Astrocyte of the spinal cord (primary cell): Measurements from ENCODE around the gene PHTF2.

Experiments used
- DNase-seq: peaks from one replicate; pipeline ENCODE4 v3.0.0; 2011; ENCODE audit warnings: low read depth, low spot score
- H3K4me3 ChIP-seq: 2 replicates; pipeline ENCODE4 v1.5.1; 2011; ENCODE audit warnings: low read depth, mild to moderate bottlenecking, low read length, moderate library complexity
- in situ Hi-C: cut with HindIII; loops from 2 replicates; pipeline ENCODE4 v1.10.0; 2017; ENCODE audit warnings: low sequenced_read_pairs
- TF ChIP-seq, protein P1 (sequence below): IDR thresholded peaks from 2 replicates; pipeline ENCODE4 v1.5.1; 2012; ENCODE audit warnings: low read depth, mild to moderate bottlenecking, low read length, inconsistent platforms

PHTF2 gene

DNA sequence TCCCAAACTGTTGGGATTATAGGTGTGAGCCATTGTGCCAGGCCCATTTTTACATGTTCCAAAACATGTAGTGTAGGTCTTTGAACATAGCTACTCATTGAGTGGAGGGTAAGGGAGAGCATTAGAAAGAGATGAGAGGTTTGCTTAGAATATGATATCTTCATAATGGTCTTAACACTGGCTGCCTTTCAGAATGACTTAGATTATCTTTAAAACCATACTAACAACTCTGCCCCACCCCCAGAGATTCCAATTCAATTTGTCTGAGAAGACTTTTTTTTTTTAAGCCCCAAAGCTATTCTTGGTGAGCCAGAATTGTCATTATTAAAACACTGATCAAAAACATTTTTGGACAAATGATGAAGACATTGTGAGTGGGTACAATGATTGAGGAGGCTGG lies 168.9 kb downstream of the PHTF2 start:
- no peak overlapping the region for H3K4me3 ChIP-seq
- in situ Hi-C loops, result no loop called here
- DNase-seq, result no peak
- TF ChIP-seq, protein P1, sequence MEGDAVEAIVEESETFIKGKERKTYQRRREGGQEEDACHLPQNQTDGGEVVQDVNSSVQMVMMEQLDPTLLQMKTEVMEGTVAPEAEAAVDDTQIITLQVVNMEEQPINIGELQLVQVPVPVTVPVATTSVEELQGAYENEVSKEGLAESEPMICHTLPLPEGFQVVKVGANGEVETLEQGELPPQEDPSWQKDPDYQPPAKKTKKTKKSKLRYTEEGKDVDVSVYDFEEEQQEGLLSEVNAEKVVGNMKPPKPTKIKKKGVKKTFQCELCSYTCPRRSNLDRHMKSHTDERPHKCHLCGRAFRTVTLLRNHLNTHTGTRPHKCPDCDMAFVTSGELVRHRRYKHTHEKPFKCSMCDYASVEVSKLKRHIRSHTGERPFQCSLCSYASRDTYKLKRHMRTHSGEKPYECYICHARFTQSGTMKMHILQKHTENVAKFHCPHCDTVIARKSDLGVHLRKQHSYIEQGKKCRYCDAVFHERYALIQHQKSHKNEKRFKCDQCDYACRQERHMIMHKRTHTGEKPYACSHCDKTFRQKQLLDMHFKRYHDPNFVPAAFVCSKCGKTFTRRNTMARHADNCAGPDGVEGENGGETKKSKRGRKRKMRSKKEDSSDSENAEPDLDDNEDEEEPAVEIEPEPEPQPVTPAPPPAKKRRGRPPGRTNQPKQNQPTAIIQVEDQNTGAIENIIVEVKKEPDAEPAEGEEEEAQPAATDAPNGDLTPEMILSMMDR, result no peak

DNA sequence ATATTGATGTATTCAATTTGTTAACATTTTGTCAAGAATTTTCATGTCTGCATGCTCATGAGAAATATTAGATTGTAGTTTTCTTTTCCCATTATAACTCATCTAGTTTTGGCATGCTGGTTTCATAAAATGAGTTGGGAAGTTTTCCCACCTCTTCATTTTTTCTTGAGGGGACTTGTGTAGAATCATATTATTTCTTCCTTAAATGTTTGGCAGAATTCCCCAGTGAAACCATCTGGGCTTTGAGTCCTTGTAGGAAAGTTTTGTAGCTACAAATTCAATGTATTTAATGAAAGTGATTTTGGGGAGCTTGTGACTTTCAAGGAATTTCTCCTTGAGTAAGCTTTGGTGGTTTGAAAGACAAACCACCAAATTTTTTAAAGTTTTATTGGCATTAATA lies 173.2 kb downstream of the PHTF2 start:
- in situ Hi-C loops, result no loop called here
- no peak overlapping the region for H3K4me3 ChIP-seq
- TF ChIP-seq, protein P1, result no peak
- DNase-seq, result no peak

DNA sequence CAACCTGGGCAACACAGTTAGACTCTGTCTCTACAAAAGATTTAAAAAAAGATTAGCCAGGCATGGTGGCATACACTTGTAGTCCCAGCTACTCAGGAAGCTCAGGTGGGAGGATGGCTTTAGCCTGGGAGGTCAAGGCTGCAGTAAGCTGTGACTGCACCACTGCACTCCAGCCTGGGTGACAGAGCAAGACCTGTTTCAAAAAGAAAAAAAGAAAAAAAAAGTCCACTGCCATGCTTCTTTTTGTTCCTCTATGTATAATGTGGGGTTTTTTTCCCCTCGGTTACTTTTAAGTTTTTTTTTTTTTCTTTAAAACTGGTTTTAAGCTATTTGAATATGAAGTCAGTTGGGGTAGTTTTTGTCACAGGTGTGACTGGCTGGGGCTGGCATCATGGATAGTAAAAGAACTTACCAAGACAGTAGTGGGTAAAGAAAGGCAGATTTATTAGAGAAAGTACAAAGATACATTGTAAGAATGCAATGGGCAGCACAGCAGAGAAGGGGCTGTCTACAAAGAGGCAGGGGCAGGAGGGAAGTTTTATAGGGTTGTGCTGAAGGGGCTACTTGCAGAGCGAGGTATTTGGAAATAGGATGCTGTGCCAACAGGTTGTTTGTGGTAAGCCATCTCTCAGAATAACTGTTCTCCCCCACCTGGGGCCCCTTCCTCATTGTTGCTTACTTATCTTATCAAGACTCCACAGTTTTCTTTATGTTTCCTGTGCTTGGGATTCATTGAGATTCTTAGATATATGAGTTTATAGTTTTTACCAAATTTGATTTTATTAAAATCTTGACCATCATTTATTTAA lies 177.3 kb downstream of the PHTF2 start:
- no peak overlapping the region for H3K4me3 ChIP-seq
- in situ Hi-C loops, result no loop called here
- TF ChIP-seq, protein P1, result no peak
- no peak for DNase-seq

DNA sequence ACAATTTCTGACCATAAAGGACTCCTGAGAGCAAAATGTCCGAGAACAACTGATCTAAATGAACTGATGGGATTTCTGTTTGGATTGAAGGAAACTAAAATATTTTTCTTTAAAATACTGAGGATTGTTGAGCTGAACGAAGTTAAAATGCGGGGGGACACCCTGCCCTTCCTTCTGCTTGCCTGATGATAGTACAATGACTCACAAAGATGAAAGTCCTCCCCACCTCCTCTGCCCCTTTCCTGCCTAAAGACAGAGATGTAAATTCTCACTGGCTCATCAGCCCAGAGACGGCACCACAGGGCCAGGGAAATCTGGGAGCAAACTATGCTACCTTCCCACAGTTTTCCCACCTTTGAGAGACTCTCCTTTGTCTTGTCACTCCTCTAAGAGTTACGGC lies 180.6 kb downstream of the PHTF2 start:
- H3K4me3 ChIP-seq, result no peak overlapping the region
- DNase-seq, result no peak
- in situ Hi-C loops, result no loop called here
- TF ChIP-seq, protein P1, result no peak

DNA sequence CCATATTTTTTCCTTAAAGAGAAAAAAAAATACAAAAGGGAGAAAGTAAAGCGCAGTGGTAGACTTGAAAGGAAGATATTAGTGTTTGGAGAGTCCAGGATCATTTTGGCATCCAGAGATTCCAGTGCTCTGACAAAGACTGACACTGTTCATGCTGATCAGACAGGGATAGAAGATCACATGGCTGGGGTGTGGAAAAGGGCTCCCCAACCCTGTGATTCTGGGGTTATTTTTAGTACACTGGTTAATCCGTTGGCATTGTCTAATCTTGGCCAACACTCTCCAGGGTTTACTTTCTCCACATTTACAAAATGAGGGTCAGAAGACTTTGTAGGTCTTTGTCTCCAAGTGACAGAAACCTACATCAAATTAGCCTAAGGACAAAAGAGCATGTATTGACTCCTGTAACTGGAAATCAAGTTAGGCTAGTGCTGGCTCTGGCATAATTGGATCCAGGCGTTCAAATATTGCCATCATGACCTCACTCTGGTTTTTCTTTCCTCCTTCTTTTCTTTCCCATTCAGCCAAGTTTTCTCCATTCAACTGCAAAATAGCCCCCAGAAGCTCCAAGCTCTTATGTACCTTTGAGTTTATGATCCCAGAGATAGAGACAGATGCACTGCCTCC lies 181.6 kb downstream of the PHTF2 start:
- TF ChIP-seq, protein P1, result no peak
- in situ Hi-C loops, result no loop called here
- no peak for DNase-seq
- no peak overlapping the region for H3K4me3 ChIP-seq

DNA sequence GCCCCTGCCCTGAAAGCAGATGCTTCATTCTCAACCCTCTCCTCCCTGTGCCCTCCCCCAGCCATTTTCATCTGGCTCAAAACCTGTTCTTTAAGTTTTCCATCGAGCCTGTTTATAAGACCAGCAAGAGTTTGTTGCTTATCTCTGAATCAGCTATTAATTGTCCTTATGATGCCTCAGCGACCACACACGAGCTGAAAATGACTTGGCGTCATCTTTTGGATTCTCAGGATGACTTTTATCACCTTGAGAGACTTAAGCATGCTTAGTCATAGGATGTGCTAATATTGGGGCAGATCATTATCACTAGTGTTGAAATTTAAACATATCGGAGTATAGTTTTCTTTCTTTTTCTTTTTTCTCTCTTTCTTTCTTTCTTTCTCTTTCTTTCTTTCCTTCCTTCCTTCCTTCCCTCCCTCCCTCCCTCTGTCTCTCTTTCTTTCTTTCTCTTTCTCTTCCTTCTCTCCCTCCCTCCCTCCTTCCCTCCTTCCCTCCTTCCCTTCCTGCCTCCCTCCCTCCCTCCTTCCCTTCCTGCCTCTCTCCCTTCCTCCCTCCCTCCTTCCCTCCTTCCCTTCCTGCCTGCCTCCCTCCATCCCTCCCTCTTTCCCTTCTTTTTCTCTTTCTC lies 184.5 kb downstream of the PHTF2 start:
- no peak overlapping the region for H3K4me3 ChIP-seq
- TF ChIP-seq, protein P1, result no peak
- in situ Hi-C loops, result no loop called here
- no peak for DNase-seq
